ENCODE results near the gene FRAT1. TPM values are rescaled to one million over a fixed set of nuclear protein-coding genes. Genes with fewer than 3 reads are reported as not detected.

The FRAT1 gene
- total and polyA plus RNA-seq, 10 donors, result 6.0 to 27.2 (median 15.0) TPM

- H3K27me3 ChIP-seq (replicated peaks in 1 of 7), result no peaks in the 10 kb centered on the region
- WGBS, 5 donors, result 48 to 71% (median 55%) methylated on average over 5 of the region's 5 CpGs
- intact Hi-C loops (cut with DNase I; ENCODE audit: low total_unique reads), result no loop called here
- no peak for TF ChIP-seq POLR2A (IDR thresholded peaks at IDR 0.05)
- no peak for TF ChIP-seq POLR2AphosphoS5 (IDR thresholded peaks at IDR 0.05)
- no peak for TF ChIP-seq CTCF (IDR thresholded peaks at IDR 0.05 in 8 of 11, conservative IDR thresholded peaks at IDR 0.05 in 3 of 11)
- H3K4me3 ChIP-seq, result no peak overlapping the region
- H3K4me1 ChIP-seq, result peaks cover 18 to 55% (median 37%) of the 10 kb centered on the region in 6 donors
- peak overlapping the region in 7 of 8 donors; percentile 95 to 100 (median 98) for H3K27ac ChIP-seq
- DNase-seq, result no peak
- no peaks in the 10 kb centered on the region for H3K9me3 ChIP-seq
- H3K36me3 ChIP-seq, result peaks cover 0 to 13% (median 0%) of the 10 kb centered on the region in 6 donors
Observed at GRCh38 chr10:97336006-97336405, 16.9 kb downstream of the FRAT1 start.

- WGBS, 5 donors, result 45 to 73% (median 57%) methylated on average over 5 of the region's 5 CpGs
Observed at GRCh38 chr10:97336446-97336845, 17.4 kb downstream of the FRAT1 start.

GRCh38 chr10:97336942-97337831, 18.1 kb downstream of the FRAT1 start:
- no peak for TF ChIP-seq POLR2AphosphoS5 (IDR thresholded peaks at IDR 0.05)
- no peak for TF ChIP-seq POLR2A (IDR thresholded peaks at IDR 0.05)
- TF ChIP-seq CTCF (IDR thresholded peaks at IDR 0.05 in 8 of 11, conservative IDR thresholded peaks at IDR 0.05 in 3 of 11), result no peak
- H3K36me3 ChIP-seq, result peaks cover 0 to 1% (median 0%) of the 10 kb centered on the region in 6 donors
- peaks cover 8 to 43% (median 25%) of the 10 kb centered on the region in 6 donors for H3K4me1 ChIP-seq
- H3K27ac ChIP-seq, result peak overlapping the region in 3 of 8 donors; percentile 20 to 100 (median 99)
- H3K4me3 ChIP-seq, result no peak overlapping the region
- 61 to 75% (median 69%) methylated on average over 11 of the region's 11 CpGs for WGBS, 5 donors
- DNase-seq, result no peak
- no peaks in the 10 kb centered on the region for H3K9me3 ChIP-seq
- H3K27me3 ChIP-seq (replicated peaks in 1 of 7), result no peaks in the 10 kb centered on the region
- intact Hi-C loops (cut with DNase I; ENCODE audit: low total_unique reads), result no loop called here

More at GRCh38 chr10:97336446-97336845, 17.4 kb downstream of the FRAT1 start:
- Histone ChIP-seq H3K4me3 (no peak overlapping the region), H3K9me3 (no peaks in the 10 kb centered on the region), H3K27ac (peak overlapping the region in 5 of 8 donors; percentile 95 to 100 (median 97)), H3K27me3 (replicated peaks in 1 of 7) (no peaks in the 10 kb centered on the region), H3K36me3 (peaks cover 0 to 9% (median 0%) of the 10 kb centered on the region in 6 donors), H3K4me1 (peaks cover 14 to 50% (median 32%) of the 10 kb centered on the region in 6 donors)
- TF ChIP-seq POLR2A (IDR thresholded peaks at IDR 0.05), result no peak
- no peak for TF ChIP-seq POLR2AphosphoS5 (IDR thresholded peaks at IDR 0.05)
- TF ChIP-seq CTCF (IDR thresholded peaks at IDR 0.05 in 8 of 11, conservative IDR thresholded peaks at IDR 0.05 in 3 of 11), result no peak
- DNase-seq, result no peak
- intact Hi-C loops (cut with DNase I; ENCODE audit: low total_unique reads), result no loop called here

GRCh38 chr10:97338041-97338440, 19.0 kb downstream of the FRAT1 start:
- H3K4me3 ChIP-seq, result no peak overlapping the region
- intact Hi-C loops (cut with DNase I; ENCODE audit: low total_unique reads), result no loop called here
- no peak overlapping the region for H3K27ac ChIP-seq
- WGBS, 5 donors, result 69 to 86% (median 72%) methylated on average over 5 of the region's 5 CpGs
- H3K9me3 ChIP-seq, result no peaks in the 10 kb centered on the region
- no peak for TF ChIP-seq POLR2AphosphoS5 (IDR thresholded peaks at IDR 0.05)
- DNase-seq, result no peak
- H3K4me1 ChIP-seq, result peaks cover 3 to 34% (median 16%) of the 10 kb centered on the region in 6 donors
- no peaks in the 10 kb centered on the region for H3K27me3 ChIP-seq (replicated peaks in 1 of 7)
- no peaks in the 10 kb centered on the region for H3K36me3 ChIP-seq

All from spleen (tissue), 11 donors.